CD4-positive, alpha-beta T cell treated with Interleukin-1 beta for 1 hour (primary cell): ENCODE data around the gene AGAP2.
"Not testable (repeated sequence)": the region's sequence is repeated elsewhere in the genome, so short reads cannot be mapped to it uniquely, and the experiment has no call there.

ENCODE experiments used
- DNase-seq, 2 donors: peaks; one replicate each; pipeline ENCODE4 v3.0.0-alpha.2; 2020 to 2022

Gene AGAP2

DNA sequence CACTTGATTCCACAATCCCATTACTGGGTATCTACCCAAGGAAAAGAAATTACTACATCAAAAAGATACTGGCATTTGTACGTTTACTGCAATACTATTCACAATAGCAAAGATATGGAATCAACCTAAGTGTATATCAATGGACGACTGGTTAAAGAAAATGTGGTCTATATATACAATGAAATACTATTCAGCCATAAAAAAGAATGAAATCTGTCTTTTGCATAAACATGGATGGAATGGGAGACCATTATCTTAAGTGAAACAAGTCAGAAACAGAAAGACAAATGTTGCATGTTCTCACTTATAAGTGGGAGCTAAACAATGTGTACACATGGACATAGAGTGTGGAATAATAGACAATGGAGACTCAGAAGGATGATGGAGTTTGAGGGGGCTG, 49.6 kb downstream of the AGAP2 start:
- DNase-seq: no peak

DNA sequence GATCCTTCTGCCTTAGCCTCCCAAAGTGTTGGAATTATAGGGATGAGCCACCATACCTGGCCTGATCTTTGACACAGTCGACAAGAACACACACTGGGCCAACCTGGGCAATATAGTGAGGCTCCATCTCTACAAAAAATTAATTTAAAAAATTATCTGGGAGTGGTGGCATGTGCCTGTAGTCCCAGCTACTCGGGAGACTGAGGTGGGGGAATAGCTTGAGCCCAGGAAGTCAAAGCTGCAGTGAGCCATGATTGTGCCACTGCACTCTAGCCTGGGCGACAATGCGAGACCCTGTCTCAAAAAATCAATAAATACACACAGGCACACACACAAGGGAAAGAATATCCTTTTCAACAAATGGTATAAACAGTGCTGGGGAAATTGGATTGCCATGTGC, 50.7 kb downstream of the AGAP2 start:
- DNase-seq: no peak

DNA sequence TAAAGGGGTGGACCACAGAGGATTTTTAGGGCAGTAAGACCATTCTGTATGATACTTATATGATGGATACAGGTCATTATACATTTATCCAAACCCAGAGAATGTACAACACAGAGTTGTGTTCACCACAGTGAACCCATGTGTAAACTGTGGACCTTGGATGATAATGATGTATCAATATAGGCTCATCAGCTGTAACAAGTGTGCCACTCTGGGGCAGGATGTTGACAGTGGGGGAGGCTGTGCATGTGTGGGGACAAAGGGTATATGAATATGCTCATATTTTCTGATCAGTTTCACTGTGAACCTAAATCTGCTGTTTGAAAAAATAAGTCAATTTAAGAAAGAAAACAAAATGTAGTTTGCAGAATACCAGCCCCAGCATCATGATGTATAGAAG, 58.8 kb downstream of the AGAP2 start:
- DNase-seq: no peak

DNA sequence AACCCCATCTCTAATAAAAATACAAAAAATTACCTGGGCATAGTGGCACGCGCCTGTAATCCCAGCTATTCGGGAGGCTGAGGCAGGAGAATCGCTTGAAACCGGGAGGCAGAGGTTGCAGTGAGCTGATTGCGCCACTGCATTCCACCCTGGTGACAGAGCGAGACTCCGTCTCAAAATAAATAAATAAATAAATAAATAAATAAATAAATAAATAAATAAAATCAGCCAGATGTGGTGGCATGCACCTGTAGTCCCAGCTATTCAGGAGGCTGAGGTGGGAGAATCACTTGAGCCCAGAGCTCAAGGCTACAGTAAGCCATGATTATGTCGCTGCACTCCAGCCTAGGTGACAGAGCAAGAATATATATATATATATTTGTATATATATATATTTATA, 60.6 kb downstream of the AGAP2 start:
- not testable (repeated sequence) for DNase-seq

DNA sequence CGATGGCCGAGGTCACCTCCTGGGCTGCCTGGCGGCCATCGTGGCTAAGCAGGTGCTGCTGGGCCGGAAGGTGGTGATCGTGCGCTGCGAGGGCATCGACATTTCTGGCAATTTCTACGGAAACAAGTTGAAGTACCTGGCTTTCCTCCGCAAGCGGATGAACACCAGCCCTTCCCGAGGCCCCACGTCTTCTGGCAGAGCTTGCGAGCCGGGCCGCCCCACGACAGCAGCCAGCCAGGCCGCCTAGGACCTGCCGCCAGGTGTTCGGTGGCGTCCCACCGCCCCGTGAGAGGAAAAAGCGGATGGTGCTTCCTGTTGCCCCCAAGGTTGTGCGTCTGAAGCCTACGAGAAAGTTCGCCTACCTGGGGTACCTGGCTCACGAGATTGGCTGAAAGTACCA, 63.9 kb downstream of the AGAP2 start:
- DNase-seq: no peak
